GM12864 (cell line): Measurements from ENCODE around the gene CDC42BPA.

ENCODE experiments used
- DNase-seq: peaks from one replicate; pipeline ENCODE4 v3.0.0-alpha.2; 2011; ENCODE audit warnings: low read depth
- H3K4me3 ChIP-seq: 2 replicates; pipeline ENCODE4 v1.5.1; 2011; ENCODE audit warnings: mild to moderate bottlenecking, low read depth, low read length, control low read depth
- CTCF ChIP-seq: IDR thresholded peaks from 2 replicates; pipeline ENCODE4 v1.5.1; 2011; ENCODE audit warnings: low read depth, mild to moderate bottlenecking, moderate library complexity, low read length, control low read depth, inconsistent platforms; ENCODE audit errors: missing control alignments

CDC42BPA gene

GRCh38 chr1:227305894-227306626, 12.2 kb downstream of the CDC42BPA start:
- no peak for TF ChIP-seq CTCF
- H3K4me3 ChIP-seq, result no peak overlapping the region
- DNase-seq, result no peak

GRCh38 chr1:227304665-227305064, 13.6 kb downstream of the CDC42BPA start:
- no peak overlapping the region for H3K4me3 ChIP-seq
- DNase-seq, result no peak
- TF ChIP-seq CTCF, result no peak

- DNase-seq, result no peak
- H3K4me3 ChIP-seq, result no peak overlapping the region
- TF ChIP-seq CTCF, result no peak
These were observed 14.6 kb downstream of the CDC42BPA start for GRCh38 chr1:227303662-227304061.

- TF ChIP-seq CTCF, result no peak
- no peak for DNase-seq
These were observed 17.6 kb downstream of the CDC42BPA start for GRCh38 chr1:227300682-227301081.

GRCh38 chr1:227299688-227300087, 18.6 kb downstream of the CDC42BPA start:
- no peak for DNase-seq
- no peak overlapping the region for H3K4me3 ChIP-seq
- TF ChIP-seq CTCF, result no peak

More at GRCh38 chr1:227300682-227301081, 17.6 kb downstream of the CDC42BPA start:
- H3K4me3 ChIP-seq, result no peak overlapping the region

- no peak for DNase-seq
- no peak overlapping the region for H3K4me3 ChIP-seq
- no peak for TF ChIP-seq CTCF
These were observed 19.1 kb downstream of the CDC42BPA start for GRCh38 chr1:227299241-227299627.
